ENCODE measurements around the gene ADAMTS14.
"Not testable (repeated sequence)": the region's sequence is repeated elsewhere in the genome, so short reads cannot be mapped to it uniquely, and the experiment has no call there.

Gene ADAMTS14

DNA sequence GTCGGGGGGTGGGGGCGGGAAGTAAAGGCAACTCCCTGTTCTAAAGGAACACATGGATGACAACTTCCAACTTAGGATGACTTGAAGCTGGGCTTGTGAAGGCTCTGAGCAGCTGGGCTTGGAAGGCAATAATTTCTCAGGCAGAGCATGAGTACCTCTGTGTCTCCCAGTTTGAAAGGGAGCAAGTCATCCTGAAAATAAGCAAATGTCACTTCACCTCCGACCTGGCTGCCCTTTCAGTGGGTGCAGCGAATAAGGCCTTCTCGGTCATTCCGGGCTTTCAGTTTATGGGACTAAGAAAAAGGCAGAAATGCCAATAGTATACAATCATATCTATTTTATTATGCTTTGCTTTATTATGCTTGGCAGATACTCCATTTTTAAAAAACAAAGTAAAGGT is 15.3 kb upstream of the ADAMTS14 start:
- Histone ChIP-seq H3K27ac (ENCODE audit: low read length) (no peak overlapping the region), H3K4me1 (ENCODE audit: control insufficient read depth in 1 of 2, insufficient read depth in 2 of 2, low read length in 2 of 2) (peaks cover 4 to 10% of the 10 kb centered on the region in 2 donors), H3K27me3 (ENCODE audit: low read depth, low read length) (no peaks in the 10 kb centered on the region), H3K4me3 (ENCODE audit: low read depth in 1 of 2, low read length in 2 of 2) (no peak overlapping the region), H3K9me3 (ENCODE audit: control insufficient read depth in 1 of 2, low read length in 2 of 2) (peaks cover 0 to 4% of the 10 kb centered on the region in 2 donors), H3K36me3 (ENCODE audit: control insufficient read depth in 1 of 2, insufficient read depth in 2 of 2, low read length in 2 of 2) (no peaks in the 10 kb centered on the region)

DNA sequence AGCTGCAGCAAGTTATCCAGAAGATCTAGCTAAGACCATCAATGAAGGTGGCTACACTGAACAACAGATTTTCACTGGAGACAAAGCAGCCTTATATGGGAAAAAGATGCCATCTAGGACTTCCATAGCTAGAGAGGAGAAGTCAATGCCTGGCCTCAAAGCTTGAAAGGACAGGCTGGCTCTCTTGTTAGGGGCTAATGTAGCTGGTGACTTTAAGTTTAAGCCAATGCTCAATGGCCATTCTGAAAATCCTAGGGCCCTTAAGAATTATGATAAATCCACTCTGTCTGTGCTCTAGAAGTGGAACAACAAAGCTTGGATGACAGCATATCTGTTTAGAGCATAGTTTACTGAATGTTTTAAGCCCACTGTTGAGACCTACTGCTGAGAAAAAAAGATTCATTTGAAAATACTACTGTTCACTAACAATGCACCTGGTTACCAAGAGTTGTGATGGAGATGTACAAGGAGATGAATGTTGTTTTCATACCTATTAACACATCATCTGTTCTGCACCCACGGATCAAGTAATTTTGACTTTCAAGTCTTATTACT is 13.6 kb upstream of the ADAMTS14 start:
- Histone ChIP-seq H3K9me3 (ENCODE audit: control insufficient read depth in 1 of 2, low read length in 2 of 2) (peaks cover 0 to 4% of the 10 kb centered on the region in 2 donors), H3K27me3 (ENCODE audit: low read depth, low read length) (no peaks in the 10 kb centered on the region), H3K4me3 (ENCODE audit: low read depth in 1 of 2, low read length in 2 of 2) (no peak overlapping the region), H3K36me3 (ENCODE audit: control insufficient read depth in 1 of 2, insufficient read depth in 2 of 2, low read length in 2 of 2) (no peaks in the 10 kb centered on the region), H3K4me1 (ENCODE audit: control insufficient read depth in 1 of 2, insufficient read depth in 2 of 2, low read length in 2 of 2) (peaks cover 1 to 4% of the 10 kb centered on the region in 2 donors), H3K27ac (ENCODE audit: low read length) (no peak overlapping the region)

DNA sequence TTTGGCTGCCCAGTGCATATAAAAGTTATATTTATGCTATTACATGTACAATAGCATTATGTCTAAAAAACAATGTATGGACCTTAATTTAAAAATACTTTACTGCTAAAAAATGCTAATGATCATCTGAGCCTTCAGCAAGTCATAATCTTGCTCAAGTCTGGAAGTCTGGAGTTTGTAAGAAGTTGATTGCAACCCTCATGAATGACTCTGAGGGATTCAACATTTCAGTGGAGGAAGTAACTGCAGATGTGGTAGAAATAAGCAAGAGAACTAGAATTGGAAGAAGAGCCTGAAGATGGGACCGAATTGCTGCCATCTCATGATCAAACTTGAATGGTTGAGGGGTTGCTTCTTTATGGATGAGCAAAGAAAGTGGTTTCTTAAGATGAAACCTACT is 13.0 kb upstream of the ADAMTS14 start:
- no peak overlapping the region for H3K4me3 ChIP-seq (ENCODE audit: low read depth in 1 of 2, low read length in 2 of 2)
- no peak overlapping the region for H3K27ac ChIP-seq (ENCODE audit: low read length)
- H3K9me3 ChIP-seq (ENCODE audit: control insufficient read depth in 1 of 2, low read length in 2 of 2) = peaks cover 0 to 4% of the 10 kb centered on the region in 2 donors
- no peaks in the 10 kb centered on the region for H3K36me3 ChIP-seq (ENCODE audit: control insufficient read depth in 1 of 2, insufficient read depth in 2 of 2, low read length in 2 of 2)
- peaks cover under 1 to 4% of the 10 kb centered on the region in 2 donors for H3K4me1 ChIP-seq (ENCODE audit: control insufficient read depth in 1 of 2, insufficient read depth in 2 of 2, low read length in 2 of 2)
- no peaks in the 10 kb centered on the region for H3K27me3 ChIP-seq (ENCODE audit: low read depth, low read length)

DNA sequence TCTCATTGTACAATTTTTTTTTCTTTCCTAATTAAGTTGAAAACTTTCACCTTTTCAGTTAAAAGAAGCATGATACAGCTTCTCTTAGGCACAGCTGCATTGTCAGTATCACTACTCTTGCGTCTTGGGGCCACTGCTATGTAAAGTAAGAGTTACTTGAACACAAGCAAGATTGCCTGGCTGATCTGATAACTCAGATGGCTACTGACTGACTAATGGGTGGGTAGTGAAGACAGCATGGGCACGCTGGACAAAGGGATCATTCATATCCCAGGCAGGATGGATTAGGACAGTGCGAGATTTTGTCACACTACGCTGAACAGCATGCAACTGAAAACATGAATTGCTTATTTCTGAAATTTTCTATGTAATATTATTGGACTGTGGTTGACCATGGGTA is 11.6 kb upstream of the ADAMTS14 start:
- no peaks in the 10 kb centered on the region for H3K27me3 ChIP-seq (ENCODE audit: low read depth, low read length)
- H3K27ac ChIP-seq (ENCODE audit: low read length) = no peak overlapping the region
- H3K4me3 ChIP-seq (ENCODE audit: low read depth in 1 of 2, low read length in 2 of 2) = no peak overlapping the region
- H3K4me1 ChIP-seq (ENCODE audit: control insufficient read depth in 1 of 2, insufficient read depth in 2 of 2, low read length in 2 of 2) = peaks cover 4 to 9% of the 10 kb centered on the region in 2 donors
- no peaks in the 10 kb centered on the region for H3K36me3 ChIP-seq (ENCODE audit: control insufficient read depth in 1 of 2, insufficient read depth in 2 of 2, low read length in 2 of 2)
- peaks cover 0 to 4% of the 10 kb centered on the region in 2 donors for H3K9me3 ChIP-seq (ENCODE audit: control insufficient read depth in 1 of 2, low read length in 2 of 2)

DNA sequence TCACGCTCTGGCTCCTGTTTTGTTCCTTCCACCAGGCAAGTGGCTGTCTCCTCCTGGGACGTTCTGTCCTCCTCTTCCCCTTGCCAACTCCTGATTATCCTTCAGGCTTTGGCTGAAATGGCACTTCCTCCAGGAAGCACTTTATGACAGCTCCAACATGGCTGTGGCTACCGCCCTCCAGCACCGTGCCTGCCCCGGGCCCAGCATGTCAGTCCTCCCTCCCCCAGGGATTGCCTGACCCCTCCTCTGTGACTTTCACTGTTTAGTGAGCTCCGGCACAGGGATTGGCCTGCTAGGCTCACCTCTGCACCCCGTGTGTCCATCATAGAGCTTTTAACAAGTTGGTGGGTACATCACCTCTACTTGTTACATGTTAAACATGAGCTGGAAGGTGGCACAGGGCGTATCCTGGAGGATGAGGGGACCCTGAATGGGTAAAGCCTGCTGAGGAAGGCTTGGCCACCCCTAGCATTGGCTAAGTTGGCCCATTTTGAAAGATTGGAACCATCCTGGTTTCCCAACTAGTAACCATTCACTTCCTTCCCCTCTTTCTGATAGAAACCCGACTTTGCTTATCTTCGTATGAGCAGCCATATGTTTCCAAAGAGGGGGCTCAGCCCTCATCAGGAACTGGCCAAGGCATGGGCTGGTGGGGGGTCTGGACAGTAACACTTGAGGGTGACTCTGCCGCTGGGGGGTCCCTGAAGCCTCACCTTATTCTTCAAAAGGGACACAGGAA is 10.5 kb upstream of the ADAMTS14 start:
- Histone ChIP-seq H3K36me3 (ENCODE audit: control insufficient read depth in 1 of 2, insufficient read depth in 2 of 2, low read length in 2 of 2) (no peaks in the 10 kb centered on the region), H3K27ac (ENCODE audit: low read length) (no peak overlapping the region), H3K4me1 (ENCODE audit: control insufficient read depth in 1 of 2, insufficient read depth in 2 of 2, low read length in 2 of 2) (peaks cover 0 to 9% of the 10 kb centered on the region in 2 donors), H3K4me3 (ENCODE audit: low read depth in 1 of 2, low read length in 2 of 2) (no peak overlapping the region), H3K9me3 (ENCODE audit: control insufficient read depth in 1 of 2, low read length in 2 of 2) (peaks cover 0 to 4% of the 10 kb centered on the region in 2 donors), H3K27me3 (ENCODE audit: low read depth, low read length) (no peaks in the 10 kb centered on the region)

DNA sequence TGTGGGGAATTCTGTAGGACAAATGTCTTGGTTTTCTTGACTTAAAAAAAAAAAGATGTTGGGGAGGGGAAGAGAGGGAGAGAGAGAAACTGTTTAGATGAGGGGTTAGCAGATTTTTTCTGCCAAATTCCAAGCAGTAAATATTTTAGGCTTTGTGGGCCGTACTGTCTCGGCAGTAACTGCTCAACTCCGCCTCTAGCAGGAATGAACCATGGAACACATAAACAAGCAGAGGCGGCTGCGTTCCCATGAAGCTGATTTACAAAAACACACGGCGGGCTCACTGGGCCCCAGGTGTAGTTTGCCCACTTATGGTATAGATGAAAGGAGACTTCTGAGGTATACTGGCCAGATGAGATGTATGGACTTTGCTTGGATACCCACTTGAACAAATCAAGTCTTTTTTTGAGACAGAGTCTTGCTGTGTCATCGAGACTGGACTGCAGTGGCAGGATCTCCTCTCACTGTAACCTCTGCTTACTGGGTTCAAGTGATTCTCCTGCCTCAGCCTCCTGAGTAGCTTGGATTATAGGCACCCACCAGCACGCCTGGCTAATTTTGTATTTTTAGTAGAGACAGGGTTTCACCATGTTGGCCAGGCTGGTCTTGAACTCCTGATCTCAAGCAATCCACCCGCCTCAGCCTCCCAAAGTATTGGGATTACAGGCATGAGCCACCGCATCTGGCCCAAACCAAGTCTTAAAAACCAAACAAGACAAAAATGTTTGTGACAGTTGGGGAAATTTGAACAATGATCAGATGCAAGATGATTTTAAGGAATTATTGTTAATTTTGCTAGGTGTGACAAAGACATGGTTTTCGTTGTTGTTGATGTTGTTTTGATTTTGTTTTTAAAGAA is 9.7 kb upstream of the ADAMTS14 start:
- Histone ChIP-seq H3K9me3 (ENCODE audit: control insufficient read depth in 1 of 2, low read length in 2 of 2) (peaks cover 0 to 4% of the 10 kb centered on the region in 2 donors), H3K27ac (ENCODE audit: low read length) (no peak overlapping the region), H3K36me3 (ENCODE audit: control insufficient read depth in 1 of 2, insufficient read depth in 2 of 2, low read length in 2 of 2) (no peaks in the 10 kb centered on the region), H3K4me1 (ENCODE audit: control insufficient read depth in 1 of 2, insufficient read depth in 2 of 2, low read length in 2 of 2) (peaks cover 0 to 9% of the 10 kb centered on the region in 2 donors), H3K4me3 (ENCODE audit: low read depth in 1 of 2, low read length in 2 of 2) (no peak overlapping the region), H3K27me3 (ENCODE audit: low read depth, low read length) (no peaks in the 10 kb centered on the region)

DNA sequence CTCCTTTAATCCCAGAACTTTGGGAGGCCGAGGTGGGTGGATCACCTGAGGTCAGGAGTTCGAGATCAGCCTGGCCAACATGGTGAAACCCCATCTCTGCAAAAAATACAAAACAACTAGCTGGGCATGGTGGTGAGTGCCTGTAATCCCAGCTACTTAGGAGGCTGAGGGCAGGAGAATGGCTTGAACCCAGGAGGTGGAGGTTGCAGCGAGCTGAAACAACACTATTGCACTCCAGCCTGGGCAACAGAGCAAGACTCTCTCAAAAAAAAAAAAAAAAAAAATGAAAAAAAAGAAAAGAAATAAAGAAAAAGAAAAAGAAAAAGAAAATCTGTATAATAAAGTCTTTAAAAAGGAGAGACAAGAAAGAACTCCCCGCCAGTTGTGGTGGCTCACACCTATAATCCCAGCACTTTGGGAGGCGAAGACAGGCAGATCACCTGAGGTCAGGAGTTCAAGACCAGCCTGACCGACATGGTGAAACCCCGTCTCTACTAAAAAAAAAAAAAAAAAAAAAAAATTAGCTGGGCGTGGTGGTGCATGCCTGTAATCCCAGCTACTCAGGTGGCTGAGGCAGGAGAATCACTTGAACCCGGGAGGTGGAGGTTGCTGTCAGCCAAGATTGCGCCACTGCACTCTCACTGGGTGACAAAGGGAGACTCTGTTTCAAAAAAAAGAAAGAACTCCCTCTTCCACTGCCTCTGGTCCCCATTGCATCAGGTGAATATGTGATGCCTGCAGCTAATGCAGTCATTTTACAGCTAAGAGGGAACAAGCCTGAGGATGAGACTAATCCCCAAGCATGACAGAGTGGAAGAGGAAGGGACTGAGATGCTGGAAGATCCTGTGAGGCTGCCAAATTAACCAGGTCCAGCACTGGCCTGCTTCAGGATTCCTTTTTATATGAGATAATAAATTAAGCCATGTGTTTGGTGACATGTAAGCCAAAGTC is 8.6 kb upstream of the ADAMTS14 start:
- H3K27ac ChIP-seq (ENCODE audit: low read length) = not testable (repeated sequence)

DNA sequence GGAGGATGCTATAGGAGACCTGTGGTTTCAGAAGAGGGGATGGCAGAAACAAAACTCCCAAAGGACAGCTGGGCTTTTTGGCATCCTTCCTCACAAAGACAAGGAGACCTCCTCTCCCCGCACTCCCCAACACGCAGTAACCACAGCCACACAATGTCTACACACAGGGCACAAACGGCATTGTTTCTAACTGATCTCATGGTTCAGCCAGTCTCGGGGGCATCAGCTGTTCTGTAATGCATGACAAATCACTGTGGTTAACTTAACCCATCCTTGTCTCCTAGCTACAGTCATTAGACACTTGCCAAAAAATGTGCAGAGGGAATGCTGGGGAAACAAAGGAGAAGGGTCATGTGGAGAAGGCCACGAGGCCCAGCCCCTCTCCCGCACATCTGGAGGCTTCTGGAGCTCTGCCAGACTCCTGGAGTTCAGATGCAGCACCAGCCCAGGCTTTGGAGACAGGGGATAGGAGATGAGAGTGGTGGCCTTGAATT is 7.6 kb upstream of the ADAMTS14 start:
- Histone ChIP-seq H3K36me3 (ENCODE audit: control insufficient read depth in 1 of 2, insufficient read depth in 2 of 2, low read length in 2 of 2) (no peaks in the 10 kb centered on the region), H3K4me1 (ENCODE audit: control insufficient read depth in 1 of 2, insufficient read depth in 2 of 2, low read length in 2 of 2) (peaks cover 0 to 9% of the 10 kb centered on the region in 2 donors), H3K4me3 (ENCODE audit: low read depth in 1 of 2, low read length in 2 of 2) (no peak overlapping the region), H3K9me3 (ENCODE audit: control insufficient read depth in 1 of 2, low read length in 2 of 2) (no peaks in the 10 kb centered on the region), H3K27me3 (ENCODE audit: low read depth, low read length) (no peaks in the 10 kb centered on the region), H3K27ac (ENCODE audit: low read length) (no peak overlapping the region)

More for the DNA sequence above, 8.6 kb upstream of the ADAMTS14 start:
- not testable (repeated sequence) for H3K9me3 ChIP-seq (ENCODE audit: control insufficient read depth in 1 of 2, low read length in 2 of 2); H3K4me1 ChIP-seq (ENCODE audit: control insufficient read depth in 1 of 2, insufficient read depth in 2 of 2, low read length in 2 of 2); H3K4me3 ChIP-seq (ENCODE audit: low read depth in 1 of 2, low read length in 2 of 2); H3K36me3 ChIP-seq (ENCODE audit: control insufficient read depth in 1 of 2, insufficient read depth in 2 of 2, low read length in 2 of 2); H3K27me3 ChIP-seq (ENCODE audit: low read depth, low read length)

DNA sequence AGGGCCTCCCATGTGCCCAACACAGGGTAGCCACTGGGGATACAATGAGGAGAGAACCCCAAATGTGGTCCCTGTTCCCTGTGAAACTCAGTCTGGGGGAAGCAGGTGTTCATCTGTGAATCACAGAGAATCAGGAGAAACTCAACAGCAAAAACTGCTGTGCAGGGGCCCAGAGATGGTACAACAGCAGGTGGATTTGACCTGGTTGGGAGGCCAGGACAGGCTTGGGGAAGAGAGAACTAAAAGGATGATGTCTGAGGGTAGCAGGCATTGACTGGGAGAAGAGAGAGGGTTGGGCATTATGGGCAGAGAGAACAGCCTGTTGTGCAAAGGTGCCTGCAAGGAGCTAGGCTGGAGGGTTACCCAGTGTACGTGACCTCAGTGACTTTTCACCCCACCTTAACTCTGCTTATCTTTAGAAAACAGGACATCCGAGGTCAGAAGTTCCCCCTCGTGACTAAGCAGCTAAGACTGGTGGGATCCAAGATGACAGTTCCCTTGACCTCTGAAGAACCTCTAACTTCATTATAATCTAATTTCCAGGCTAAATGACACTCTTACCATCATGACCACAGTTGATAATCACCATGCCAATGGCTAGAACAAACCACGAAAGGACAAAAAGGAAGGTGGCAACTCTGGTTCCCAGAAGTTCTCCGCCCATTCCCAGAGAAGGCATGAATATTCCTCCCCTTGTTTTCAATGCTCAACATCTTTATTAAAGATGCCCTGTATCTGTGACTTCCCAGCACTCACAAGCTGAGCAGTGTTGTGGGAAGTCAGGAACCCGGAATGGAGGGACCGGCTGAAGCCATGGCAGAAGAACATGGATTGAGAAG is 5.1 kb upstream of the ADAMTS14 start:
- Histone ChIP-seq H3K36me3 (ENCODE audit: control insufficient read depth in 1 of 2, insufficient read depth in 2 of 2, low read length in 2 of 2) (no peaks in the 10 kb centered on the region), H3K4me1 (ENCODE audit: control insufficient read depth in 1 of 2, insufficient read depth in 2 of 2, low read length in 2 of 2) (peaks cover 0 to 16% of the 10 kb centered on the region in 2 donors), H3K27me3 (ENCODE audit: low read depth, low read length) (no peaks in the 10 kb centered on the region), H3K27ac (ENCODE audit: low read length) (no peak overlapping the region), H3K9me3 (ENCODE audit: control insufficient read depth in 1 of 2, low read length in 2 of 2) (no peaks in the 10 kb centered on the region), H3K4me3 (ENCODE audit: low read depth in 1 of 2, low read length in 2 of 2) (no peak overlapping the region)

DNA sequence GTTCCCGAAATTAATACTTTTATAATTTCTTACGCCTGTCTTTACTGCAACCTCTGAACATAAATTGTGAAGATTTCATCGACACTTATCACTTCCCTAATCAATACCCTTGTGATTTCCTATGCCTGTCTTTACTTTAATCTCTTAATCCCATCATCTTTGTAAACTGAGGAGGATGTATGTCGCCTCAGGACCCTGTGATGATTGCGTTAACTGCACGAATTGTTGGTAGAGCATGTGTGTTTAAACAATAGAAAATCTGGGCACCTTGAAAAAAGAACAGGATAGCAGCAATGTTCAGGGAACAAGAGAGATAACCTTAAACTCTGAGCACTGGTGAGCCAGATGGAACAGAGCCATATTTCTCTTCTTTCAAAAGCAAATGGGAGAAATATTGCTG is 4.5 kb upstream of the ADAMTS14 start:
- H3K27ac ChIP-seq (ENCODE audit: low read length); H3K9me3 ChIP-seq (ENCODE audit: control insufficient read depth in 1 of 2, low read length in 2 of 2); H3K36me3 ChIP-seq (ENCODE audit: control insufficient read depth in 1 of 2, insufficient read depth in 2 of 2, low read length in 2 of 2); H3K4me3 ChIP-seq (ENCODE audit: low read depth in 1 of 2, low read length in 2 of 2); H3K27me3 ChIP-seq (ENCODE audit: low read depth, low read length): not testable (repeated sequence)
- H3K4me1 ChIP-seq (ENCODE audit: control insufficient read depth in 1 of 2, insufficient read depth in 2 of 2, low read length in 2 of 2) = peaks cover 0 to 18% of the 10 kb centered on the region in 2 donors
